Measurements from ENCODE around the gene ABHD15.
A peak's percentile ranks its signal among the peaks of the same experiment; 100 is the strongest.

Gene ABHD15

DNA sequence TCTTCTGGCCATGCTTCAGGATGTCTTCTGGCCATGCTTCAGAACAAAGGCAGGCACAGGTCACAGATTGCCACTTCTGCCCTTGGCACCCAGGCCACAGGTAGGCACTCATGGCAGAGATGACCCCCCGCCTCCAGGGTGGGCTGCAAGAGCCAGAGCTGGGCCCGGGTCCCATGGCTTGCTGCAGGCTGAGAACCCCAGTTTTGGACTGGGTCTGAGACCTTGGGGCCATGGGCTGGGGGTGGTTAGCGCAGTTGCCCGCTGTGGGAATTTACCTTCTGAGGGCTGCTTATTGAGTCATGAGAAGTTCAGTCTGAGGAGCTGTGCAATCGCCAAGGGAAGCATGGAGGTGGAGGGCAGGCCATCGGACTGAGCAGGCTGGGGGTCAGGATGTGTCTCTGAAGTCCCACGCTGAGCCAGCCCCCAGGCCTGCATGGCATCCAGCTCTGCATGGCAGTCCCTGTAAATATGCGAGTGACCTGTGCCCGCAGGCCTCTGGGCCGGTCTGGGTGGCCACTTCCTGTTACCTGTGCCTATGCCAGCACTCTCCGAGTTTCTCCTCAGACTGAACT is 27.8 kb upstream of the ABHD15 start:
- DNase-seq (ENCODE audit: low spot score) = no peak

DNA sequence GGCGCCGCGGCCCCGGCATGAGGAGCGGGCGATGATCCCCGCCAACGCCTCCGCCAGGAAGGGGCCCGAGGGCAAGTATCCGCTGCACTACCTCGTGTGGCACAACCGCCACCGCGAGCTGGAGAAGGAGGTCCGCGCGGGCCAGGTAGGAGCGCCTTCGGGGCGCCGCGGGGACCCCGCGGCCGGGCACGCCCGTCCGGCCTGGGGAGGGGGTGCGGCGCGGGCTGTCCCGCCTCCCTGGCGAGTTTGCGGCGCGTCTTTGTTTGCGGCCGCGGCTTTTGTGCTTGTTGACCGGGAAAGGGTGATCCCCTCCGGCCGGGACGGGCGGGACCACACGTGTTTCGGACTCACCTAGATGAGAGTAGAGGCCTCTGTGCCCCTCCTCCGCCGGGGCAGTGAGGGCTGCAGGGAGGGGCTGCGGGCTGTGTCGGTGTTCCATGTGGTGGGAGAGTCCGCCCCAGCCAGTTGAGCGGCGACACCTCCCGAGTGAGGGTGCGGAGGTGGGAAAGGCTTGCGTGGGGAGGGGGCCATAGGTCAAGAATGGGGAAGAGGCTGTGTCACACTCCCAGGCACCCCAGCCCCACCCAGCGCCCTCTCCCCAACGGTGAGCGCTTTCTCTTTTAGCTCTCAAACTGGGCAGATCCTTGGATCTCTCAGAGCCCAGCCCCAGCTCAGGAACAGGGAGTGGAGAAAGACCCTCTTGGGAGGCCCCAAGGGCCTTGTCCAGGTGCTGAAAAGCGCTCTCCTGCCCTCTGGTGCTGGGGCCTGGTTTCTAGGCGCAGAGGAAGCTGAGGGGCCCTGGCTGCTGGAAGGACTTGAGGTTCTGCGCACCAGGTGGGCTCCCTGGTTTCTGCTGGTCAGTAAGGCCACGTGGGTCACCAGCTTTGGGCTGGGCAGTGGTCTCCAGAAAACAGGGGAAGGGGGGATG is 27.0 kb upstream of the ABHD15 start:
- peak; percentile 40 for DNase-seq (ENCODE audit: low spot score)

DNA sequence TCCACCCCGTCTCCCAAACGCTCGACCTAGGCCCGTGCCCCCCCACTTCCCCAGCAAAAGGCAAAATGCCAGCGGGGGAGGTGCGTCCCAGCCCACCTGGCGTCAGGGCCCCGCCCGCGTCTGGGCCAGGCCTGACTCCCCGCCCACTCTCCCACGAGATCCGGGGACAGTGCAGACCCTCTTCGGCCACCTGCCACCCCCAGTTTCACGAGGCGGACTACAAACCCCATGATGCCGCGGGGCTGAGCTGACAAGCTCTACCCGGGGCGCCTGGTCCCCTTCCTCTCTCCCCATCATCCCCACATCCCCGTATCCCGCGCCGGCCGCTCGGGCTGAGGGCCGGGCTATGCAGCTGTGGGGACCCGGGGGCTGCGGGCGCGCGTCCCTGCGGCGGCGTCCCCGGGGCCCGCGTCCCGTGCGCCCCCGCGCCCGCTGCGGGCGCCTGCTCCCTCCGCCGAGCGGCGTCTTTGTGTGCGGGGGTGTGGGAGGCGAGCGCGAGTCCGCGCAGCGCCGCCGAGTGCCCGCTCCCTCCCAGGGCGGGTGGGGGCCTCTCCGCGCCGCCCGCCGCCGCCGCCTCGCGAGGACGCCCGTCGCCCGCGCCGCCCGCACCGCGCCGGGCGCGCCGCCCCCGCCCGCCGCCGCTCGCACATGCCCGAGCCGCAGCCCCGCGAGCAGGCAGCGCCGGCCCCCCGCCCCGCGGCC is 26.2 kb upstream of the ABHD15 start, which contains the start of gene ANKRD13B:
Gene ANKRD13B (plus strand): TSS at position 283 of the 702 bp plus-strand sequence. CDS start 490 bp downstream, outside the sequence.
- peak; percentile 62 for DNase-seq (ENCODE audit: low spot score)

DNA sequence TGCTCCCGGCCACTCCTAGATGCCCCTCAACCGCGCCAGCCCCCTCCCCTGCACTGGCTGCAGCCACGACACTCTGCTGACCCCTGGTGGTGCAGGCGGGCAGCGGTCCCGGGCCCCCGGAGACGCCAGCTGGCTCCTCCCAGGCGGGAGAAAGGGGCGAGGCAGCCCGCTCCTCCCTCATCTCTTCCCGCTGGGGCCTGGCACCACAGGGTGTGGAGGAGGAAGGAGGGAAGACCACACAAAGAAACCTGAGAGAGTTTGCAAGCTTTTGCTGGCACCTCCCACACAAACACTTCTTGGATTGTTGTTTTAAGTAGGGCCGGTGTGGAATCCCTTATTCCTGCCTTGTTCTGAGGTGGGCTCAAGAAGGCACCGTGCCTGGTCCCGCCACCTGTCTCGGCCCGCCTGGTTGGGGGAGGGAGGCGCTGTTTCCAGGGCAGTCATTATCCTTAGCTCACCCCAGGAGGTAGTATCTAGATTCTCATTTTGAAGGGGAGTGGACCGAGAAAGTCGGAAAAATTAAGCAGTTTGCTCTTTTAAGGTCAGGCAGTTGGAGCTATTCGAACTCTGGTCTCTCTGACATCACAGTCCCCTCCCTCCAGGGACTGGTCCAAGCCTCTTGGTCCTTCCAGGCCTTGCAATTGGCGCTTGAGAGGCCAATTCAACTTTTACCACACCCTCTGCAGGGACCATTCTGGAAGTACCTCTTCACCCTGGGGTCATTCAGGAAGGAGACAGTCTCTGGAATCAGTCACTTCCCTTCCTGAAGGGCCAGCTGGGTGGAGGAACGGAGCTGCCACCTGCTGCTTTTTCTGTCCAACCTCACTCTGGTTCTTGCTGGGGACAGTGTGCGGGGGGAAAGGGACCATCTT is 25.1 kb upstream of the ABHD15 start:
- DNase-seq (ENCODE audit: low spot score) = peak; percentile 85

DNA sequence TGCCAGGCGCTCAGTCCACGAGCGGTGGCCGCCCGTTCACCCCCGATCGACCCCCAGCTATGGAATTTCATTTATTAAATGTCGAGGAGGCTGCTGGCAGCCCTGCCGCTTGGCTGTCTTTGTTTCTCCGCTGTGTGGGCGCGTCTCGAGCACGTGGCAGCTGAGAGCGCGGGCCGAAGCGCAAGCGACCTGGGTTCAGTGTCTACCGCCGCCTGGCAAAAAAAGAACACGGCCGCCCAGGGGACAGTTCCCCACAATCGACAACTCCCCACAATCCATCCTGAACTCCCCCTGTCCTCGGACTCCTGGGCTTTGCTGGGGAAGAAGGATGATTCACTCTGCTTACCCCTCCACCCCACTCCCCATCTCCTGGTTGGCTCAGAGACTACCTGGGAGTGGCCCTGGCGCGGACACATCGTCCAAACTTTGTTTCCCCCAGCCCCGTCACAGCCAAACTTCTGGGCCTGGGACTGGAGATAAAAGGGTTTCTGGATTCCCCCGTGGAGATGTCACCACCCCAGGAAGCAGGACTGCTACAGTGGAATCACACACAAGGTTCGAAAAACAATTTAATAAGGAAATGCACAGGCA is 24.4 kb upstream of the ABHD15 start:
- peak; percentile 76 for DNase-seq (ENCODE audit: low spot score)

DNA sequence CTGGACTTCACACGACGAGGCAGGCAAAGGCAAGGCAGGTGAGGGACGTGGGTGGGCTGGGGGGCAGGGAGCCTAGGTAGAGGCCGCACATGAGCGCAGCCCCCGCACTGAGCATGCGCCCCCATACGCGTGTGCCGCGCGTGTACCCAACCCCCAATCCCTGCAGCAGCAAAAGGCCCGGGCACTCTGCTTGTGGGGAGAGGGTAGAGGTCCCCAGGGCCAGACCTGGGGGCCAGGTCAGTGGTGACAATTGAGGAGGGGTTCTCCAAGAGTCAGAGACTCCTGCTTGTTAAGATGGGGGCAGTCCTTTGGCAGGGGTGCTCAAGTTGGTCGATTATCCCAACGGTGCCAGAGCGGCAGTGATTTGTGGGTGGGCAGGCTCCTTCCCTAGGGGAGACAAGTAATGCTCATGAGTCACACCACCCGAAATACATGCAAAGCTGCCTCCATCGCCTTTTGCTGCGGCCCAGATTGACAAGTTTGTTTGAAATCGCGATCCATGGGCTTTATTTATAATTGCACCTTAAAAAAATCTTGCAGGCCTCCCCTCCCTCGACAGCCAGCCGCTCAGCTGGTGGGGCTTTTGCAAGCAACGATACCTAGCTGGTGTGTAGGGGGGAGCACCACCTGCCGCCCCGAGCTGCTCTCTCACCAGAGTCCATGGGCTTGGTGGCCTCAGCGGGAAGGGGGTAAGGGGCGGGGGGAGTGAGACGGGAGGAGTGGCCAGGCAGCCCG is 23.7 kb upstream of the ABHD15 start:
- peak; percentile 82 for DNase-seq (ENCODE audit: low spot score)

DNA sequence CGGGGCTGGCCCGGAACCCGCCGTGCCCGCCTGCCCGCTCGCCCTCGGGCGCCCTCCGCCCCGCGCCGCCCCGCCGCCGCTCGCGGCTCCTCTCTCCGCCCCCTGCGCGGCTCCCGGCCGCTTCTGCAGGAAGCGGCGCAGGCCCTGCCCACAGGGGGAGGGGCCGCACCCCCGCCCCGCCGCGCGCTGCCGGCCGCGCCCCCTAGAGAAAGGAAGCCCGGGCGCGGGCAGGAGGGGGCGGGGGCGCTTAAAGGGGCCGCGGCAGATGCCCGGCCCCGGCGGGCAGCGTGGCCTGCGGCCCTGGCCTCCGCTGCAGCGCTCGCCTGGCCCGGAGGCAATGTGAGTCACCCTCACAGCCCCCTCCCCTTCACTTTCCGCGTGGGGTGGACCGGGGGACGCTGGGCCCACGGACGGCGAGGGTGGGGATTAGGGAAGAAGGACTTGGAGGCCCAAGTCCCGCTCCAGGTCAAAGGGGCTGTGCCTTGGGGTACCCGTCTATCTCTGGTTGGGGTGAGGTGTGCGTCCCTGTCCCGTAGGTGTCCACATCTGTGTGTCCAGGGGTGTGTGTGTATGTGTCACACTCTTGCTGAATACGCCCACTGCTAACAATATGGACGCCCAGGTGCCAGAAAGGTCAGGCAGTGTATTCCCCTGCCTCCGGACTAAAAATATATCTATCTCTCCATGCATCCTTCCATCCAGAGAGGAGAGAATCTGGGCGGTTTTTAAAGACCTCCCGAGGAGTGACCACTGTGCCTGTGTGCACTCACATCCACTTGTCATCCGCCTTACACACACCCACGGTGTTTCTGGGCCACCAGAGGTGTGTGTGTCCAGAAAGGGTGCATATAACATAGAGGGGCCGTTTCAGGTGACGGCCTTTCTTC is 22.9 kb upstream of the ABHD15 start, which contains the start of gene GIT1:
Gene GIT1 (minus strand): TSS at position 125 of the 887 bp plus-strand sequence. CDS start 270 bp downstream, outside the sequence.
- peak; percentile 80 for DNase-seq (ENCODE audit: low spot score)

DNA sequence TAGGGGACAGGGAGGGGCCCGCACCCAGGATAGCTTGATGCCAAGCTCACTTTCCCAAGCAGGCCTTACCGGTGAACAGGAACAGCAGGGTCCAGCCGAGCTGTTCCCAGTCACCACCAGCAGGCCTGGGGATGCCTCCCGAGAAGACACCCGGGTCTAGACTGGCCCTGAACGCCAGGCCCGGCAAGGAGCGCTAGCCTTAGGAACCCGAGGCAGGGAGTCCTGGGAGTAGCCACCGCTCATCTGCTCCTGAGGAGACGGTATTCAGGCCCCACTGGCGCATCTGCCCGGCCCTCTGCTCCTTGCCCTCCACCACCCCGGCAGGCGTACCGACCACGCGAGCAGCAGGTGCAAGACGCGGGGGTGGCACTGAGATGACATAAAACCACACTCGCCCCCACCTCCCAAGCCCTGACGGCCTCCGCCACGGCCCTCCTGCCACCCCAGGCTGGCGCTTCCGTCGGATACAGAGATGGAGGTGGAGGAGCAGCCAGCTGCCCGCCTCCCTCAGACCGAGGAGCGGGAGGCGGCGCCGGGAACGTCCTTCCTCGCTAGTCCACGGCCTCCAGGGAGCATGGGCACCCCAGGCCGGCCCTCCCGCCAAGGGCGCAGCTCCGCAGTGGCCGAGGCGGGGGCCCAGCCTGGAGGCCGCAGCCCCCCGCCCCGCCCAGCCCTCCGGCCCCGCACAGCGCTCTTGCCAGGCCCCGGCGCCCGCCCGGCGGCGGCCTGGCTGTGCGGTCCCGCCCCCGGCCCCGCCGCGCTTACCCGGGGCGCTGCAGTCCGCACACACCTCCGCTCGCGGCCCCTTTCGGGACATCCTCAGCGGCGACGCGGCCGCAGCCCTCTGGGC is 21.9 kb upstream of the ABHD15 start:
- DNase-seq (ENCODE audit: low spot score) = peak; percentile 35

DNA sequence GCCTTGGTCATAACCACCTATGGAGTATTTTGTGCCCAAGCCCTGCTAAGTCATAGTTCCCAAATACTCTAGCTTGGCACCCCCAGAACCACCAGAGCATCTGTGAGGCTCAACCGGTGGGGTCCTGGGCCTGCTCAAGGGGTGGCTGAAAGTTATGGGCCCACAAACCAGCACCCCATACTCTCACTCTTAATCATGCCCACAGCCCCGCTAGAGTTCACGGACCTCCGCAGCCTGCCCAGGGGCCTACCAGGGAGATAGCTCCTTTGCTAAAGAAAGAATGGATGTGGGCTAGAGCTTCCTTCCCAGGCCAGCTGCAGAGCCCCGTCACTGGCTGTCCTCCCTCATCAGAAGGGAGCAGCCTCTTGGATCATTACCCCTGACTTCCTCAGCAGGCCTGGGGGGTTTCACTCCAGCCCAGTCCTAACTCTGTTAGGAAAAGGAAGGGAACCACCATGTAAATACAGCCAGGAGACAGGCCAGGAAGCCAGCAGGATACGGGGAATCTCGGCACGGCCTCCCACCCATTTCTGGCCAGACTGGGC is 21.3 kb upstream of the ABHD15 start:
- DNase-seq (ENCODE audit: low spot score) = no peak

DNA sequence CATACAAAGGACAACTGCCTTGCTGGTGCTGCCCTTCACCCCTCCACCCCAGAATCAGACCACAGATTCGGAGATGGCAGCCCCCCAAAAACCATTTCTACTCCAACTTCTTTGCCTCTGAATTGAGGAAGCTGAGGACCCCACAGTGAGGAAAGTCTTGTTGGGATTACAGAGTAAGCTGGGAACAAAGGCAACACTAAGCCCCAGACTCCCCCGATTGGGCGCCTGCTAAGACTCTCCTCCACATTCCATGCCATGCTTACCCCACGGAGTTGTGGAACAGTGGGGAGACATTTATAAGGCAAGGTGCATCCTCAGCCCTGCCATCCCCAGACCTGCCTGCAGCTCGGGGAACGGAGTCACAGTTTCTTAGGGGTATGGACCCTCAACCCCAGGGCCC is 20.8 kb upstream of the ABHD15 start:
- no peak for DNase-seq (ENCODE audit: low spot score)

DNA sequence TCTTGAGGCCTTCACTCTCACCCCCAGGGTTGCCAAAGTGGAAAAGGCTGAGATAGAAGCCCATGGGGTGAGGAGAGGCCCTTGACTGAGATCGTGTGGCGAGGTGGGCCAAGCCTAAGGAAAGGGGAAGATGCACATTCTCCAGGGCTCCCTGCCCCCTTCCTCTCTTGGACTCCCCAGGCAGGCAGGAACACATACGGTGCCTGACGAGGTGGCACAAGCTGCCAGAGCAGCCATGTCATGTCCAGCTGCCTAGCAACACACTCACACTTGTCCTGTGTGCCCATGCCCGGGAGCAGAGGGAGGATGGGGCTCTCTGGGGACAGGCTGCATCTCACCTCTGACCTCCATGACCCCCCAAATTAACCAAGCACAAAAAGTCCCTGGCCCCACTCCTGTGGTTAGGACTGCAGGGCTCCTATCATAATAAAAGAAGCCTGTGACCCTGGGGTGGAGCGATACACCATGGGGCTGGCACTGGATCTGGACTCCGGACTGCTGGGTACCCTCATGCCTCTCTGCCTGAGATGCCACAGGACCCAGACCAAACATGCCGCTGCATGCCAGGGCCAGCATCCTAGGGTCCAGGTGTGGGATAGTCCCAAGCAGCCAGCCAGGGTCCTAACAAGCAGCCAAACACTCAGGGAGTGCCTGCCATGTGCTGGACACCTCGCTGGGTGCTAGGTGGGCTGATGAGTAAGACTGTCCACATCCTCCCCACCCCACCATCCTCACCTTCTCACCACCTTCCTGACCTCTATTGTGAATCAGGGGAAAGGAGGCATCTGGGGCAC is 20.0 kb upstream of the ABHD15 start:
- DNase-seq (ENCODE audit: low spot score) = no peak

DNA sequence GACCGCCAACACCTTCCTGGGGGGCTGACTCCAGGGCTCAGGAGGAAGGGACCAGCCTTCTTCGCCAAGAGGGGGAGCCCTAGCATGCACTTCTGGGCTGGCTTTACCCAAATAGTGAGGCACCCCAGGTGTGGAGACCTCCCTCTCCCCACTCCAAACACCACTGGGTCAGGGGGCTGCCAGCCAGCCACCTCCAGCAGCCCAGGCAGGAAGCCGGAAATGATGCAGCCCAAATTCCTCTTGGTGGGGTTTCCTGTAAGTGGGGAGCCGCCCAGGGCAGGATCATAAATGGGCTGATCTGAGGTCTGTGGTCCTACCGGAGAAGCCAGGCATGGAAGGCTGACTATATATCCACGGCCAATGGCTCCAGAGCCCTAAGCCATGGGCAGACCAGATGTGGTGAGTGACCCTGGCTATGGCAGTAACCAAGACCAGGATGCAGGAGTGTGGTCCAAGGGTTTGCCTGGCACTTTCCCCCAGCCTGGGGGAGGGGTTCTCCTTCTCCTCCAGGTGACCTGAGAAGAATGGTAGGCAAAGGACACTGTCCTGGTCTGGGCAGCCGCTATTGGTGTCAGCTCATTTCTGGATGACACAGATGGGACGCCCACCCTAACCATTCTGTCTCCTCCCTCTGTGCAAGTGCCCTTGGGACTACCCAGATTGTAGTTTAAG is 18.4 kb upstream of the ABHD15 start:
- DNase-seq (ENCODE audit: low spot score) = no peak

DNA sequence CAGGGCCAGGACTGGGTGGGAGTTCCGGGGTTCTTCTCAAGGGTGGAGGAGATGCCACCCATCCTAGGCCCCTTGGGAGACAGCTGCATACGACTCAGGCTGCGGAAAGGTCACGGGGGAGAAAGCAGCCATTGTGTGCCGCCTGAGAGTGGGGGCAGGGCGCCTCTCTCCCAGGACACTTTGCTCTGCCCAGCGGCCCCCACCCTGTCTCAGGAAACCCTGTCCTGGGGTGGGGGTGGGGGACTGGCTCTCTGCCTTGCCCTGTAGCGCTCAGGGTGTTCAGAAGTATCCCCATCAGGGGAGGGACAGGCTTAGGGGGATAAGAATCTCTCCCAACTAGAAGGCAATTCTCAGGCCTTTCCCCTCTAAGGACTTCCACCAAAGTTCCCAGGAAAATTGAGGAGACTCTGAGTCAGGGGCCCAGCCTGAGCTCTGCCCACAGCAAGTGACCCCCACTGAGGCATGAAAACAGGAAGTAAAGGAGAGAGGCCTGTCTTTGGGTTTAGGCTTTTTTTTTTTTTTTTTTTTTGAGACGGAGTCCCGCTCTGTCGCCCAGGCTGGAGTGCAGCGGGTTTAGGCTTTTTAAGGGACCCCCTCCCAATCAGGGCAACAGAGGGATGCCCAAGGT is 17.7 kb upstream of the ABHD15 start:
- no peak for DNase-seq (ENCODE audit: low spot score)

DNA sequence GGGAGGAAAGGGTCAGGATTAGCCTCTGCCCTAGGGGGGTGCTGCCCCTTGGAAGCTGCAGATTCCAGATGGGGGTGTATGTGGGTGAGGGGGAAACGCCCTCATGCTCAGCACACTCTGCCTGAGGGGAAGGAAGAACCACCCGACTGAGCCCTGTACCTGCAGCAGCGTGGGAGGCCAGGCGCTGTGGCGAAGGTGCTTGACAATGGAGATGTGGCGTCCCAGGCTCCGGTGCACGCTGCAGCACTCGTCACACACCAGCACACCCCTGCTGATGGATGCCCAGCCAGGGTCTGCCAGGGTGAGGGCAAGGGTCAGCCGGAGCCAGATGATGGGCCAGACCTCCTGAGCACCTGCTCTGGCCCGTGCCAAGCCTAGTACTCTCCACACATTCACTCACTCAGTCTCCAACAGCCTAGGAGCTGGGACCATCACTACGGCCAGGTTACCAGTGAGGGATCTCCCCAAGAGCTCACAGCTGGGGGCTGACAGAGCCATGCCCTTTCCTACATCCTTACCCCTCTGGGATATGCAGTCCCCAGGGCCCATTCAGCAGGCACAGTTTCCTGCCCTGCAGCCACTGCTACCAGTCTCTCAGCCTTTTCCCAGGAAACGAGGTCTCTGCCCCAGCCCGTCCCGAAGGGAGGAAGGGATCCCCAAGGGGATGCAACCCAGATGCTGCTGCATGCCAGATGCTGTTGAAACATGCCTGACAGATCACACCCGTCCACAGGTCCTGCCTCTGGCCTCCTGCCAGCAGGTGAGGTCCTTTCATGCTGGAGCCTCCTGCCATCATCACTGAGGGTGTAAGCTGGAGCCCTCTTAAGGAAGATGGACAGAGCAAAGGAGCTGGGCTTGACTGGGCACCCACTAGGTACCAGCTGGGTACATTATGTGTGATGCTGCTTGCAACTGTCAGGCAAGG is 16.7 kb upstream of the ABHD15 start:
- no peak for DNase-seq (ENCODE audit: low spot score)

DNA sequence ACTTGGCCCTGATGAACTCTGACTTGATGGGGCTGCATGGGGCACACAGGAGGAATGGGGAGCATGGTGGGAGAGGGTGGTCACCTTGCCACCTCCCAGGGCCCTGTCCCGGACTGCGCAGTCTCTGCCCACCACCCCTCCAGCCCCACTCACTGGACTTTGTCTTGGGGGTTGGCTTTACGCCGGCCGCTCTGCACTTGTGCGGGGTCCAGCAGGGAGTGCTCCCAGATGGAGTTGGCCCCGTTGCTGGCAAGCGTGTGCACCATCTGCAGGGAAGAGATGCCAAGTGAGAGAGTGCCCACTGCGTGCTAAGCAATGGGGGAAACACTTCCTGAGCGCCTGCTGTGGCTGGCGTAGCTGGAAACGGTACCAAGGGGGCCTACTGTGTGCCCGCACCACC is 15.9 kb upstream of the ABHD15 start:
- no peak for DNase-seq (ENCODE audit: low spot score)
